Dendritic cell treated with granulocyte-macrophage colony-stimulating factor and Interleukin-4, amounts not matched to agents 40 ng/mL and 50 ng/mL, for 4 days (primary cell): ENCODE measurements around the gene FOXE1.

ENCODE experiments used
- H3K27ac Mint-ChIP-seq: one replicate; pipeline ENCODE4 v1.8.0; 2022; ENCODE audit warnings: mild to moderate bottlenecking, mixed read lengths
- H3K27me3 Mint-ChIP-seq: one replicate; pipeline ENCODE4 v1.8.0; 2022; ENCODE audit warnings: mild to moderate bottlenecking, mixed read lengths
- H3K36me3 Mint-ChIP-seq: one replicate; pipeline ENCODE4 v1.8.0; 2022; ENCODE audit warnings: low read depth, mixed read lengths
- H3K4me1 Mint-ChIP-seq: one replicate; pipeline ENCODE4 v1.8.0; 2022; ENCODE audit warnings: low read depth, mixed read lengths
- H3K4me3 Mint-ChIP-seq: one replicate; pipeline ENCODE4 v1.8.0; 2022; ENCODE audit warnings: mild to moderate bottlenecking, moderate library complexity, mixed read lengths
- H3K9me3 Mint-ChIP-seq: one replicate; pipeline ENCODE4 v1.8.0; 2022; ENCODE audit warnings: mixed read lengths
- intact Hi-C: fragments of 100-400 bp; cut with micrococcal nuclease; formaldehyde crosslinking; loops from one replicate; pipeline ENCODE4 v1.15.0; 2022

The FOXE1 gene

GRCh38 chr9:97852399-97853055 lies 499 bp upstream of the FOXE1 start:
- intact Hi-C loops, result no loop called here
- H3K9me3 Mint-ChIP-seq, result no peaks in the 10 kb centered on the region
- peaks cover 27% of the 10 kb centered on the region for H3K4me1 Mint-ChIP-seq
- no peak overlapping the region for H3K27ac Mint-ChIP-seq
- no peak overlapping the region for H3K4me3 Mint-ChIP-seq
- no peaks in the 10 kb centered on the region for H3K36me3 Mint-ChIP-seq
- peaks cover 89% of the 10 kb centered on the region for H3K27me3 Mint-ChIP-seq

- Mint-ChIP-seq H3K4me1 (peaks cover 24% of the 10 kb centered on the region), H3K27me3 (peaks cover 88% of the 10 kb centered on the region), H3K4me3 (peak overlapping the region; percentile 88), H3K36me3 (no peaks in the 10 kb centered on the region), H3K27ac (no peak overlapping the region), H3K9me3 (no peaks in the 10 kb centered on the region)
- intact Hi-C loops, result no loop called here
Observed at GRCh38 chr9:97853844-97854695, 1.0 kb downstream of the FOXE1 start.

- no peak overlapping the region for H3K4me3 Mint-ChIP-seq
- H3K4me1 Mint-ChIP-seq, result peaks cover 24% of the 10 kb centered on the region
- H3K27ac Mint-ChIP-seq, result no peak overlapping the region
- no peaks in the 10 kb centered on the region for H3K9me3 Mint-ChIP-seq
- intact Hi-C loops, result no loop called here
- peaks cover 88% of the 10 kb centered on the region for H3K27me3 Mint-ChIP-seq
- H3K36me3 Mint-ChIP-seq, result no peaks in the 10 kb centered on the region
Observed at GRCh38 chr9:97854696-97855485, 1.9 kb downstream of the FOXE1 start.

- no peaks in the 10 kb centered on the region for H3K36me3 Mint-ChIP-seq
- intact Hi-C loops, result no loop called here
- H3K27ac Mint-ChIP-seq, result no peak overlapping the region
- no peak overlapping the region for H3K4me3 Mint-ChIP-seq
- peaks cover 88% of the 10 kb centered on the region for H3K27me3 Mint-ChIP-seq
- no peaks in the 10 kb centered on the region for H3K9me3 Mint-ChIP-seq
- H3K4me1 Mint-ChIP-seq, result peaks cover 24% of the 10 kb centered on the region
Observed at GRCh38 chr9:97855486-97855875, 2.5 kb downstream of the FOXE1 start.

- H3K4me3 Mint-ChIP-seq, result no peak overlapping the region
- H3K36me3 Mint-ChIP-seq, result no peaks in the 10 kb centered on the region
- no peak overlapping the region for H3K27ac Mint-ChIP-seq
- peaks cover 90% of the 10 kb centered on the region for H3K27me3 Mint-ChIP-seq
- H3K4me1 Mint-ChIP-seq, result peaks cover 24% of the 10 kb centered on the region
- intact Hi-C loops, result no loop called here
- no peaks in the 10 kb centered on the region for H3K9me3 Mint-ChIP-seq
Observed at GRCh38 chr9:97855899-97856298, 2.9 kb downstream of the FOXE1 start.

- Mint-ChIP-seq H3K27me3 (peaks cover 90% of the 10 kb centered on the region), H3K4me1 (peaks cover 24% of the 10 kb centered on the region), H3K4me3 (no peak overlapping the region), H3K36me3 (no peaks in the 10 kb centered on the region), H3K27ac (no peak overlapping the region), H3K9me3 (no peaks in the 10 kb centered on the region)
- intact Hi-C loops, result no loop called here
Observed at GRCh38 chr9:97856857-97857605, 4.0 kb downstream of the FOXE1 start.

- Mint-ChIP-seq H3K4me1 (peaks cover 24% of the 10 kb centered on the region), H3K27me3 (peaks cover 90% of the 10 kb centered on the region), H3K4me3 (no peak overlapping the region), H3K36me3 (no peaks in the 10 kb centered on the region), H3K27ac (no peak overlapping the region), H3K9me3 (no peaks in the 10 kb centered on the region)
- intact Hi-C loops, result no loop called here
Observed at GRCh38 chr9:97857606-97858392, 4.8 kb downstream of the FOXE1 start.

- peaks cover 92% of the 10 kb centered on the region for H3K27me3 Mint-ChIP-seq
- no peak overlapping the region for H3K4me3 Mint-ChIP-seq
- intact Hi-C loops, result no loop called here
- H3K27ac Mint-ChIP-seq, result no peak overlapping the region
- H3K36me3 Mint-ChIP-seq, result no peaks in the 10 kb centered on the region
- peaks cover 20% of the 10 kb centered on the region for H3K4me1 Mint-ChIP-seq
- no peaks in the 10 kb centered on the region for H3K9me3 Mint-ChIP-seq
Observed at GRCh38 chr9:97858393-97858713, 5.3 kb downstream of the FOXE1 start.

GRCh38 chr9:97858826-97859225 lies 5.8 kb downstream of the FOXE1 start:
- H3K36me3 Mint-ChIP-seq, result no peaks in the 10 kb centered on the region
- H3K27ac Mint-ChIP-seq, result no peak overlapping the region
- H3K9me3 Mint-ChIP-seq, result no peaks in the 10 kb centered on the region
- peaks cover 94% of the 10 kb centered on the region for H3K27me3 Mint-ChIP-seq
- peaks cover 19% of the 10 kb centered on the region for H3K4me1 Mint-ChIP-seq
- no peak overlapping the region for H3K4me3 Mint-ChIP-seq
- intact Hi-C loops, result no loop called here

GRCh38 chr9:97859346-97859745 lies 6.3 kb downstream of the FOXE1 start:
- Mint-ChIP-seq H3K4me3 (no peak overlapping the region), H3K36me3 (no peaks in the 10 kb centered on the region), H3K27ac (no peak overlapping the region), H3K4me1 (peaks cover 14% of the 10 kb centered on the region), H3K9me3 (no peaks in the 10 kb centered on the region), H3K27me3 (peaks cover 95% of the 10 kb centered on the region)
- intact Hi-C loops, result no loop called here

GRCh38 chr9:97860451-97861147 lies 7.6 kb downstream of the FOXE1 start:
- no peak overlapping the region for H3K27ac Mint-ChIP-seq
- peaks cover 96% of the 10 kb centered on the region for H3K27me3 Mint-ChIP-seq
- peaks cover 7% of the 10 kb centered on the region for H3K9me3 Mint-ChIP-seq
- intact Hi-C loops, result no loop called here
- no peaks in the 10 kb centered on the region for H3K36me3 Mint-ChIP-seq
- H3K4me3 Mint-ChIP-seq, result no peak overlapping the region
- peaks cover 13% of the 10 kb centered on the region for H3K4me1 Mint-ChIP-seq

GRCh38 chr9:97861148-97861475 lies 8.1 kb downstream of the FOXE1 start:
- Mint-ChIP-seq H3K27me3 (peaks cover 96% of the 10 kb centered on the region), H3K4me1 (peaks cover 13% of the 10 kb centered on the region), H3K36me3 (no peaks in the 10 kb centered on the region), H3K4me3 (no peak overlapping the region), H3K27ac (no peak overlapping the region), H3K9me3 (peaks cover 13% of the 10 kb centered on the region)
- intact Hi-C loops, result no loop called here

GRCh38 chr9:97863314-97863713 lies 10.3 kb downstream of the FOXE1 start:
- H3K4me3 Mint-ChIP-seq, result no peak overlapping the region
- peaks cover 24% of the 10 kb centered on the region for H3K9me3 Mint-ChIP-seq
- H3K4me1 Mint-ChIP-seq, result peaks cover 6% of the 10 kb centered on the region
- H3K36me3 Mint-ChIP-seq, result no peaks in the 10 kb centered on the region
- peaks cover 85% of the 10 kb centered on the region for H3K27me3 Mint-ChIP-seq
- intact Hi-C loops, result no loop called here
- H3K27ac Mint-ChIP-seq, result no peak overlapping the region
